Central memory CD4-positive, alpha-beta T cell (primary cell): ENCODE results near the gene SPTB.

Experiments used
- DNase-seq: peaks from one replicate; pipeline ENCODE4 v3.0.0; 2022

SPTB gene

DNA sequence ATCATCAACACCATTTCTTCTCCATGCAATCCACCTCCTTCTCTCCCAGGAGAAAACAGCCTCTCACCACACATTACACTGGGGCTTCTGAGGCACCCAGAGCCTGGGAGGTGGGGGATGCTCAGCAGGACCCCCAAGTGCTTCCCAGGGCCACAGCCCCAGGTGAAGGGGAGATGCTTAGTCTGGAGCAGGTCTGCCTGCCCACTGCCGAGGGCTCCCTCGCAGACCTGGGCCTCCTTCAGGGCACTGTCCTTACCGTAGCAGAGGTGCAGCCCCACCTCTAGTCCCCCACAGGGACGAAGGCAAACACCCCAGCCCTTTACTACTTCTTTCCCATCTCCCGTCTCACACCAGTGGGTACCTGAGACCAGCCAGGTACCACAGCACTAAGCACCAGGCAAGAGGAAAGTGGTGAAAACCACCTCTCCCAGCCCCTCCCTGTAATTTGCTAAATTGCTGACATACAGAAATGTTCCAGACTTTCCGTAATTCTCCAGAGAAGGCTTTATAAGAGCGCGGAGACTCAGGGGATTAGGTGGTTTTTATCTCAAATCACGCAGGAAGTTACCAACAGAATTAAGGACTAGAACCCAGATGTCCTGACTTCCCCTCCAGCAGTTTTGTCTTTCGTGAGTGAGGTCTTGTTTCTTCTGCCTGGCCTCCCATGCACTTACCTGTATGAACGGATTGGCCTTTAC lies 116.5 kb downstream of the SPTB start:
- no peak for DNase-seq

DNA sequence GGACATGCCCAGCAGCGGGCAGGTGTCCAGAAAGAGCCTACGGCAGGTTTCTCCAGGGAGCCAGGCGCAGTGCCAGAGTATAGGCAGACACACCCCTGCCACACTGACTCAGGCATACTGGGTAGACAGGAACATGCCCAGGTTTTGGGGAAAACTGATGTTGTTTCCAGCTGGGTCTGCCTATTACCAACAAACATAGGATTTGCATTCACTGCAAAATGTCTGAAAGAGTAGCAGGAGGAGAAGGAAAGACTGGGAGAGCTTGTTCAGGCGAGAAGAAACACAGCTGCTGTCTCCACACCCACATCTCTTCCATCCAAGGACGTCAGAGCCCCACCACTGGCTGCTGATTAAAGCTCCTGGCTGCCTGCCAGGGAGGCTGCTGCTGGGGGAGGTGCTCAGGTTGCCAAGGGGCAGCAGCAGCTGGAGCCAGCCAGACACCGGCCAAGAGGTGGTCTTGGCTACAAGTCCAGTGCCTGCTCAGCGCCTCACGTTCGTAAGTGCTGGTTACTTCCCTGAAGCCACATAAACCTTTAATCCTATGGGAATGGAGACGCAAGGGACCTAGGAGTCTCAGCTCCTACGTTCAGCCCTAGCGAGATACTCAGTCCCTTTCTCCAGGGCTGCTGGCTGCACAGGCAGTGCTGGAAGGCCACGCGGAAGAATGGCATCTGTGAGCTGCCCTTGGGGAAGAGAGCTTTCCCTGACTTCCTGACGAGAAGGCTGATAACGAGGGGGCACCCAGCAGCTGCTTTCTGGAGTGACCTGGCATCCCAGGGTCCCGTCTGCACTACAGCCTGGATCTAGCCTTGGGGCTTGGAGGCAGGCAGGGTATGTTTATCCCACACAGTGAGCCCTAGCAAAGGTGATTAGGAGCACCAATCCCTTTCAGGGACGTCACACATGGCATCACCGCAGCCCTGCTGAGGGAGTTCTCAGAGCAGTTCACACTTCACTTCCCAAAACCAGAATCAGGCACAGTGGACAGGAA lies 117.4 kb downstream of the SPTB start:
- peak; percentile 60 for DNase-seq

DNA sequence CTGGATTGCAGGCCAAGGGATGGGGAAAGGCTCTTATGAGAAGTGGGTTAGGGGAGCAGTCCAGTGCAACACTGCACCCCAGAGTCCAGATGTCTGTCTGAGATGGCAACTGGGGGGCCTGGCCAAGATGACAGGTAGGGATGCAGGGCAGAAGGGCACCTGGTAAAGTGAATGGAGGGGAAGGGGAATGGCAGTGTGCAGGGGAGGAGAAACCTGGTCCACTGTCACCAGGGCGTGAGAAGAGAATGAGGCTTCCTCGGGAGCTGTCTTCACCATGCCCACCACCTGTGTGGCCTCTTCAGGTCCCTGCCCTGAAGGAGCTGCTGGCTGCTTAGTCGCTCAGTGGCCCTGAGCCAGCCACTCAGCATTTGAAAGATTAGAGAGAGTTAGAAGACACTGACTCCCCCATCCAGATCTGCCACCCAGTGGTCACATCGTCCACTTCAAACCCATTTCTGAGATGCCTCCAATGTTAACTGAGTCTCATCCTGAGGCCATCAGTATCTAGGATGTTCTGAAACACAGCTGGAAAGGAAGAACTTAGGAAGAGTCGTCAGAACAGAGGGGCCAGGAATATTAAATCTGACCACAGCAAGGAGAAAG lies 118.2 kb downstream of the SPTB start:
- DNase-seq: no peak

DNA sequence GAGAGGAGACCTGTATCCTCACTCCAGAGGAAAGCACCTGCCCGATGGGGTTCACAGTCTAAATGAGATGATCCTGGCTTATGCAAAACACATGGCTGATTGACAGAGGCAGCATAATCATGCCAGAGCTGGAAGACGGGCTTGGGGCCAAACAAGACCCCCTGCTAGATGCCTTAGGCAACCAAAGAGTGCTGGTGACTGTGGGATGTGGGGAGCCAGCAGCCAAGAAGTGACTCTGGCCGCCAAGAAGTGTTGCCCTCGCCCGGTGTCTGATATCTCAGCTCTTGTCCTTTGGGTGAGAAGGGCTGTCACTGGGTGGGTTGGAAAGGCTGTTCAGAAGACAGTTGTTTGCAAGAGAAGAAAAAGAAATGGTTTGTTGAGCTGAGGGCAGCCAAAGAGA lies 118.8 kb downstream of the SPTB start:
- no peak for DNase-seq

- DNase-seq: peak; percentile 47
Observed at GRCh38 chr14:64760146-64760755, 119.5 kb downstream of the SPTB start.

GRCh38 chr14:64759555-64759938 lies 120.2 kb downstream of the SPTB start:
- DNase-seq: no peak

DNA sequence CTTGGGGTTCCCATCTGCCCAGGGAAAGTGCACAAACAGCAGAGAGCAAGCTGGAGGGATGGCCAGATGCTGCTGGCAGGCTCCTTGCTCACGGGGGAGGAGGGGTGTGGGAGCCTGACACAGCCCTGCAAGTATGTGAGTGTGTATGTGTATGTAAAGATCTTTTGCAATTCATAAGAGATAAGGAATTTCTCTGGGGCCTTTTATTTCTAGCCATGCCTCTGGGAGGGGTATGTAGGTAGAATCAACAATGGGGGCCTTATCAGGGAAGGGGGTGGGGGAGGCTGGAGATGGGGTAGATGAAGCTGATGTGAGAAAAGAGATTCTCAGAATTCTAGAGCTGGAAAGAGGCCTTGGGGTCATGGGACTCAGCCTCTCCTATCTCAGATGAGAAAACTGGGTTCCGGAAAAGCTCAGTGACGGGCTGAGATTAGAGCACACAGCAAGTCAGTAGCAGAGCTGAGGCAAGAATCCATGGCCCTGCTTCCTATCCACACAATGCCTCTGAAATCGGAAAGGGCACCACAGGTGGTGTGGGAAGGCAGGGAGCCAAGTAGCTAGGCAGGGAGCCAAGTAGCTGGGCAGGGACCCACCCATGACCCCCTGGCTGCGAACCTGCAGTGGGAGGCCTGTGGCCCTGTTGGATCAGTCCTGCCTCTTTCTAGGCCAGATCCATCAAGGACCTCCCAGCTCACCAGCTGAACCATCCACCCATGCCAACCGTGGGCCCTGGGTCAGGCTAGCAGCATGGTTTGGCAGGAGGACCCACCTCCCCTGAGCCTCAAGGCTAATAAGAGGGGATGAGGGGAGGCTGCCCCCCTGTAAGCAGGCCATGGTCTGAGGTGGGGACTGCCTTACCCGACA lies 120.8 kb downstream of the SPTB start:
- no peak for DNase-seq

- peak; percentile 32 for DNase-seq
Observed at GRCh38 chr14:64758025-64758521, 121.6 kb downstream of the SPTB start.

- DNase-seq: no peak
Observed at GRCh38 chr14:64757601-64758000, 122.1 kb downstream of the SPTB start.

DNA sequence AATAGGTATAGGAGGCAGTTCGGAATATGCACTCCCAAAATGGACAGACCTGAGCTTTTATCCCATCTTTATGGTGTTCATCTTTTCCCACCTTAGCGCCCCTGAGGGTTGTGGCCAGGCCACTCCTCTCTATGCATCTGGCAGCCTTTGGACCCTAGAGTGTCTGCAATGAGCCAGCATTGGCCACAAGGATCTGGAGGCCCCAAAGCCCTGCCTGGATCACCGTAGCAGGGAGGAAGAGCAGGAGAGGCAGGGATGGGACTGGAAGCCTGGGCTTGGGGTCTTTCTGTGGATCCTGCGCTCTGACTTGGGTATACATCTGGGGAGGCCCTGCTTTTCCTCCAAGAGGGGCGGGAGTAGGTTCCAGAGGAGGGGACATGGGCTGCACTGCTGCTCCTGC lies 123.0 kb downstream of the SPTB start:
- no peak for DNase-seq

DNA sequence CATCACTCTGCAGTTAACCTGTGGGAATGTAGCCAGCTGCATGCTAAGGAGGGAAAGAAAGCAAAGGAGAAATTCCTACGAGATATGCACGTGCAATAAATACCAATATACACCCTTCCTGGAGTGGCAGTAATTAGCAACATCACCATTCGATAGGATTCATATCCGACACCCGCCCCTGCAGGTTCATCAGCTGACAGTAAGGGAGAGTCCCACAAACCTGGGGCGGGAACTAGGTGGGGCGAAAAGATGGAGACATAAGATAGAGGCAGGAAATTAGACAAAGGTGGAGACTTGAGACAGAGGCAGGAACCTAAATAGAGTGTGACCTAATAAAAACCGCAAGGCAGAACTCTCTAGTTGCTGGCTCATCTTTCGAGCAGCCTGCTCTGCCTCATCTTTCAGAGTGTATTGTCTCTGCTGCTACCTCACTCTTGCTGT lies 123.9 kb downstream of the SPTB start:
- DNase-seq: peak; percentile 92

DNA sequence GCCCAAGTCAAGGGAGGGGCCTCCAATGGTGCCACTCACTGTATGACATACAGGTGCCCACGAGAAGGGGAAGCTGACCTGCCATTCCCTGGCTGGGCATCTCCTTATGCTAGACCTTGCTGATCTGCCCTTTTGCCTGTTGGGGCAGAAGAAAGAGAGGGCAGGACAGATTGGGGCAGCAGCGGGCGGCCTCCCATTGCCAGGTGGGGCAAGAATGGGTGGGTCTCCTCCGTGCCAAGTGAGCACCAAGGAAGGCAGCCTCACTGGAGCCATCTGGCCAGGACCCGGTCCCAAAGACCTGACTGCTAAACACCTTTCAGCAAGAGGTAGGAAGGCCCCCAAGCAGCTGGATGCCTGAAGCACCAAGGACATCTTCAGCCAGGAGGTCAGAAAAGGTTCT lies 125.0 kb downstream of the SPTB start:
- no peak for DNase-seq

- DNase-seq: no peak
Observed at GRCh38 chr14:64753999-64754398, 125.7 kb downstream of the SPTB start.

GRCh38 chr14:64753374-64753773 lies 126.3 kb downstream of the SPTB start:
- no peak for DNase-seq

- no peak for DNase-seq
Observed at GRCh38 chr14:64752909-64753308, 126.8 kb downstream of the SPTB start.

- DNase-seq: no peak
Observed at GRCh38 chr14:64748995-64749714, 130.6 kb downstream of the SPTB start.

GRCh38 chr14:64748521-64748920 lies 131.2 kb downstream of the SPTB start:
- no peak for DNase-seq

GRCh38 chr14:64747327-64747726 lies 132.4 kb downstream of the SPTB start:
- DNase-seq: no peak

- no peak for DNase-seq
Observed at GRCh38 chr14:64746298-64747250, 133.1 kb downstream of the SPTB start.

DNA sequence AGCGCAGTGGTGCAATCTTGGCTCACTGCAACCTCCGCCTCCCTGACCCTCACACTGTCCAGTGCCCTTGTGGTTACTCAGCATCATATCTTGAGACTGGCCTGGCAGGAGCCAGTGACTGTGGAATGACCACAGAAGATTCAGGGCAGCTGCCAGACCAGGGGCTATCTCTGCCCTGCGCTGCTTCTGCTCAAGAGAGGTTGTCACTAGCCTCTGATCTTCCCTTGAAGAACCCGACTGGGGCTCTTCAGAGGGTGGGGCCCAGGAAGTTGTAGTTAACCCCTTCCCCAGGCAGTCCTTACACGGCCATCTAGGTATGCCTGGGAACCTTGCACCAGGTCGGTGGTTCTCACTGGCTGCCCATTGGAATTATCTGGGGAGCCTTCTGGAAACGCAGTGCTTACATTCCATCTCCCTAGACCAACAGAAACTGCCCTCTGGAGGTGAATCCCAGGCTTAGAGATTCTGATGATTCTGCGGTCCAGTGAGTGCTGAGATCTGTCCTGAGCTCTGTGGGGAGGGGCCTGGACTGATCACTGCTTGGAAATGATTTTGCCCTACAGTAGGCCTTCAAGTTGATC lies 134.1 kb downstream of the SPTB start:
- no peak for DNase-seq
